PFSK-1 (cell line): Measurements from ENCODE around the gene GEN1.

Experiments
- SIN3A ChIP-seq: IDR thresholded peaks from 2 replicates; pipeline ENCODE4 v1.6.1; 2012; ENCODE audit warnings: mild to moderate bottlenecking, low read length, moderate library complexity, borderline replicate concordance; ENCODE audit not compliant: insufficient read depth
- TAF1 ChIP-seq: IDR thresholded peaks from 2 replicates; pipeline ENCODE4 v1.6.1; 2012; ENCODE audit warnings: low read length, control low read depth, borderline replicate concordance; ENCODE audit not compliant: insufficient read depth

DNA sequence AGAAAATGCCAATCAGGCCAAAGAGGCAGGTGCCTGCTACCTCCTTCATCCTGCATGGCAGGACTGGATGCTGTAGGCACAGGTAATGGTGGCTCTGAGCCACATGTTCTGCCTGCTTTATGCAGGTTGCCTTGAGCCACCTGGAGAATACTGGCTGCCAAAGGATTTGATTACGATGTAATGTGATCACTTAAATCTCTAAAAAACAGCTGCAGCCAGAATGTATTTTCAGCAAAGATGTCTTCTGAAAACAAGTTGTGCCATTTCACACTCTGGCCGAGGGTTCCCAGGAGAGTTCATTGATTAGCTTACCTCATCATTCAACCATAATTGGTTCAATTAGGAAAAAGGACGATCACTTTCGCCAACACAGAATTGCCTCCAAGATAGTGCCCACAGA, 44.4 kb downstream of the GEN1 start:
- TF ChIP-seq SIN3A (no peak), TAF1 (no peak)
